Pancreas (tissue), 10 donors: Measurements from ENCODE around the gene ROPN1B. TPM values are rescaled to one million over a fixed set of nuclear protein-coding genes. Genes with fewer than 3 reads are reported as not detected.
"Not testable (repeated sequence)": the region's sequence is repeated elsewhere in the genome, so short reads cannot be mapped to it uniquely, and the experiment has no call there.

Source experiments
- ATAC-seq, 4 donors: fragments of 200-7000 bp; cut with Tn5 transposase; one replicate each; pipeline versions ENCODE4 v1.8.0 to v1.9.1; 2020; ENCODE audit warnings: mild to moderate bottlenecking in 4 of 4, moderate library complexity in 4 of 4
- DNase-seq, 6 donors: peaks; one replicate each; pipeline ENCODE4 v3.0.0-alpha.2; 2020
- FAIRE-seq: peaks from 2 replicates; lab custom pipeline; 2012; peaks lifted over from hg19 to GRCh38; lab: Jason Lieb, UNC
- H3K27ac ChIP-seq, 4 donors: fragments of 200-600 bp; sonication (generic); 1 replicate in 3 of 4; 2 replicates in 1 of 4; pipeline versions ENCODE4 v1.5.0 to v1.8.0; 2020
- H3K27me3 ChIP-seq, 4 donors: fragments of 200-600 bp; one replicate each; pipeline ENCODE4 v1.8.0; 2021
- H3K36me3 ChIP-seq, 3 donors: fragments of 200-600 bp; sonication (generic) in 1 of 3; one replicate each; pipeline versions ENCODE4 v1.5.0 to v1.8.0; 2020 to 2021
- H3K4me1 ChIP-seq, 3 donors: fragments of 200-600 bp; one replicate each; pipeline ENCODE4 v1.8.0; 2021
- H3K4me3 ChIP-seq, 4 donors: fragments of 200-600 bp; sonication (generic) in 2 of 4; one replicate each; pipeline versions ENCODE4 v1.5.0 to v1.8.0; 2020 to 2021
- H3K9me3 ChIP-seq, 4 donors: fragments of 200-600 bp; one replicate each; pipeline ENCODE4 v1.8.0; 2021
- CTCF ChIP-seq, 4 donors: fragments of 200-600 bp; sonication (generic) in 3 of 4; IDR thresholded peaks; one replicate each; pipeline versions ENCODE4 v1.5.0 to v1.8.0; 2021; ENCODE audit warnings: antibody characterized with exemption in 4 of 4
- WGBS, 2 donors: extraction: QIAGEN DNeasy Blood & Tissue Kit; methylation state at CpG; one replicate each; pipeline ENCODE4 v1.1.7; 2013; 5-methylcytosine and 5-hydroxymethylcytosine counted together
- intact Hi-C, 3 donors: fragments of 100-400 bp; cut with DNase I; formaldehyde crosslinking; loops; one replicate each; pipeline versions ENCODE4 v1.11.1 to v1.14.2; 2022
- polyA plus RNA-seq, 2 donors: library from polyadenylated mRNA; stranded (reverse); fragments of 200-250 nt; gene quantifications; one replicate each; pipeline ENCODE4 v1.2.3, GENCODE V29; 2013
- total RNA-seq, 6 donors: library from RNA; stranded (reverse); fragmentation: NEBNext Ultra II Directional in 4 of 6; extraction: Animal tissue kit (Norgen Biotek cat#: 25700) in 4 of 6; gene quantifications; one replicate each; pipeline versions ENCODE4 v1.2.1 to v1.2.4, GENCODE V29; 2021 to 2023
- donor health status: healthy with polysubstance abuse.
- donor health status: DM: no; HTN: no; CAD: no; lungs with moderate emphysema.
- donor health status: DM: no; HTN: no; CAD: no.
- donor health status: control.
- donor health status: control.
- donor health status: Bipolar disorder and iron deficiency.
- donor health status: DM: yes; HTN: yes; CAD: no.
- donor health status: DM: no; HTN: no; CAD: no.
- donor health status: DM: no; HTN: no; CAD: no.
- donor health status: DM: yes; HTN: yes; CAD: no.

The ROPN1B gene
- total and polyA plus RNA-seq, 8 donors, result 0.19 to 0.23 (median 0.20) TPM; not detected in 5

GRCh38 chr3:125960066-125960424 lies 8.9 kb upstream of the ROPN1B start:
- TF ChIP-seq CTCF (IDR thresholded peaks at IDR 0.05), result no peak
- Histone ChIP-seq H3K9me3 (no peaks in the 10 kb centered on the region), H3K27ac (no peak overlapping the region), H3K36me3 (no peaks in the 10 kb centered on the region), H3K4me3 (no peak overlapping the region), H3K4me1 (no peaks in the 10 kb centered on the region), H3K27me3 (no peaks in the 10 kb centered on the region)
- intact Hi-C loops, result no loop called here
- ATAC-seq (no peak), FAIRE-seq (no peak), DNase-seq (peak in 1 of 6 donors; percentile 8)
- WGBS, 2 donors, result 88 to 91% methylated on average over 11 to 14 of the region's 14 CpGs

- Histone ChIP-seq H3K9me3 (no peaks in the 10 kb centered on the region), H3K27me3 (no peaks in the 10 kb centered on the region), H3K36me3 (no peaks in the 10 kb centered on the region), H3K4me1 (no peaks in the 10 kb centered on the region), H3K27ac (no peak overlapping the region), H3K4me3 (no peak overlapping the region)
- 81 to 85% methylated on average over 11 of the region's 11 CpGs for WGBS, 2 donors
- no peak for ATAC-seq
- no peak for FAIRE-seq
- TF ChIP-seq CTCF (IDR thresholded peaks at IDR 0.05), result no peak
- intact Hi-C loops, result no loop called here
- DNase-seq, result peak in 2 of 6 donors; percentile 18 to 42
Observed at GRCh38 chr3:125960456-125961288, 8.3 kb upstream of the ROPN1B start.

- no peaks in the 10 kb centered on the region for H3K27me3 ChIP-seq
- ATAC-seq (no peak), DNase-seq (no peak), FAIRE-seq (no peak)
- no peak overlapping the region for H3K4me3 ChIP-seq
- intact Hi-C loops, result no loop called here
- no peak overlapping the region for H3K27ac ChIP-seq
- no peaks in the 10 kb centered on the region for H3K36me3 ChIP-seq
- no peaks in the 10 kb centered on the region for H3K9me3 ChIP-seq
- no peak for TF ChIP-seq CTCF (IDR thresholded peaks at IDR 0.05)
- no peaks in the 10 kb centered on the region for H3K4me1 ChIP-seq
- 52 to 93% methylated on average over 6 of the region's 6 CpGs for WGBS, 2 donors
Observed at GRCh38 chr3:125961289-125961589, 7.7 kb upstream of the ROPN1B start.

- 76 to 83% methylated on average over 1 of the region's 1 CpG for WGBS, 2 donors
- H3K36me3 ChIP-seq, FAIRE-seq, H3K9me3 ChIP-seq, DNase-seq, H3K27me3 ChIP-seq, H3K4me1 ChIP-seq, ATAC-seq, H3K27ac ChIP-seq, H3K4me3 ChIP-seq, intact Hi-C loops: not testable (repeated sequence)
Observed at GRCh38 chr3:125963834-125964233, 5.1 kb upstream of the ROPN1B start.

GRCh38 chr3:125965505-125965904 lies 3.5 kb upstream of the ROPN1B start:
- intact Hi-C loops, result no loop called here
- Histone ChIP-seq H3K36me3 (no peaks in the 10 kb centered on the region), H3K4me3 (no peak overlapping the region), H3K9me3 (no peaks in the 10 kb centered on the region), H3K4me1 (no peaks in the 10 kb centered on the region), H3K27ac (no peak overlapping the region), H3K27me3 (peaks cover 0 to 3% (median 0%) of the 10 kb centered on the region in 4 donors)
- ATAC-seq (no peak), FAIRE-seq (no peak), DNase-seq (no peak)
- TF ChIP-seq CTCF (IDR thresholded peaks at IDR 0.05), result no peak
- 89 to 92% methylated on average over 3 of the region's 3 CpGs for WGBS, 2 donors
